ENCODE measurements around the gene SLC35F6. TPM values are rescaled to one million over a fixed set of nuclear protein-coding genes. Genes with fewer than 3 reads are reported as not detected.

SLC35F6 gene
- total and polyA plus RNA-seq, 2 donors (not counting 1 experiment from before 2014, with no cell fraction given) = 35.2 to 61.4 TPM

- Histone ChIP-seq H3K9me3 (ENCODE audit: control insufficient read depth, insufficient read depth, low read depth, low read length) (no peaks in the 10 kb centered on the region), H3K27me3 (ENCODE audit: control insufficient read depth, insufficient read depth, low read length) (no peaks in the 10 kb centered on the region), H3K4me2 (ENCODE audit: extremely low read depth, insufficient read depth, low read length) (no peak overlapping the region), H4K20me1 (ENCODE audit: control insufficient read depth, extremely low read depth, insufficient read depth, low read length) (no peaks in the 10 kb centered on the region), H3K27ac (ENCODE audit: insufficient read depth, low read length) (no peak overlapping the region), H3K79me2 (ENCODE audit: control insufficient read depth, insufficient read depth, low read length) (no peaks in the 10 kb centered on the region), H3K36me3 (ENCODE audit: control insufficient read depth, insufficient read depth, low read length) (no peaks in the 10 kb centered on the region), H3K4me1 (ENCODE audit: control insufficient read depth, extremely low read depth, insufficient read depth, low read length) (peaks cover 30% of the 10 kb centered on the region), H3K4me3 (replicated peaks in 1 of 4; ENCODE audit: control extremely low read depth in 1 of 4, insufficient read depth in 1 of 4, low read depth in 3 of 4, low read length in 4 of 4) (no peak overlapping the region), H3K9ac (ENCODE audit: insufficient read depth, low read length) (no peak overlapping the region), H2AFZ (ENCODE audit: low read length) (no peak overlapping the region)
- no peak for DNase-seq (ENCODE audit: low read depth in 2 of 2)
- TF ChIP-seq EZH2 (IDR thresholded peaks at IDR 0.05; ENCODE audit: low read length, missing control alignments) (no peak), CTCF (conservative IDR thresholded peaks at IDR 0.05 in 1 of 2, IDR thresholded peaks at IDR 0.05 in 1 of 2; ENCODE audit: low read depth in 1 of 2, low read length in 2 of 2) (no peak)
Measured at GRCh38 chr2:26722911-26723310, 41.2 kb upstream of the SLC35F6 start.

- Histone ChIP-seq H2AFZ (ENCODE audit: low read length) (no peak overlapping the region), H3K9me3 (ENCODE audit: control insufficient read depth, insufficient read depth, low read depth, low read length) (no peaks in the 10 kb centered on the region), H3K27me3 (ENCODE audit: control insufficient read depth, insufficient read depth, low read length) (no peaks in the 10 kb centered on the region), H3K79me2 (ENCODE audit: control insufficient read depth, insufficient read depth, low read length) (no peaks in the 10 kb centered on the region), H4K20me1 (ENCODE audit: control insufficient read depth, extremely low read depth, insufficient read depth, low read length) (no peaks in the 10 kb centered on the region), H3K27ac (ENCODE audit: insufficient read depth, low read length) (peak overlapping the region; percentile 77), H3K4me2 (ENCODE audit: extremely low read depth, insufficient read depth, low read length) (no peak overlapping the region), H3K9ac (ENCODE audit: insufficient read depth, low read length) (no peak overlapping the region), H3K36me3 (ENCODE audit: control insufficient read depth, insufficient read depth, low read length) (no peaks in the 10 kb centered on the region), H3K4me3 (replicated peaks in 1 of 4; ENCODE audit: control extremely low read depth in 1 of 4, insufficient read depth in 1 of 4, low read depth in 3 of 4, low read length in 4 of 4) (no peak overlapping the region), H3K4me1 (ENCODE audit: control insufficient read depth, extremely low read depth, insufficient read depth, low read length) (peaks cover 30% of the 10 kb centered on the region)
- TF ChIP-seq EZH2 (IDR thresholded peaks at IDR 0.05; ENCODE audit: low read length, missing control alignments) (no peak), CTCF (conservative IDR thresholded peaks at IDR 0.05 in 1 of 2, IDR thresholded peaks at IDR 0.05 in 1 of 2; ENCODE audit: low read depth in 1 of 2, low read length in 2 of 2) (no peak)
- no peak for DNase-seq (ENCODE audit: low read depth in 2 of 2)
Measured at GRCh38 chr2:26723475-26723874, 40.6 kb upstream of the SLC35F6 start.

GRCh38 chr2:26723991-26724750, 39.9 kb upstream of the SLC35F6 start:
- H3K9me3 ChIP-seq (ENCODE audit: control insufficient read depth, insufficient read depth, low read depth, low read length) = no peaks in the 10 kb centered on the region
- no peak overlapping the region for H3K4me3 ChIP-seq (replicated peaks in 1 of 4; ENCODE audit: control extremely low read depth in 1 of 4, insufficient read depth in 1 of 4, low read depth in 3 of 4, low read length in 4 of 4)
- no peaks in the 10 kb centered on the region for H3K36me3 ChIP-seq (ENCODE audit: control insufficient read depth, insufficient read depth, low read length)
- DNase-seq (ENCODE audit: low read depth in 2 of 2) = peak; percentile 83 to 94
- peak overlapping the region; percentile 77 for H3K27ac ChIP-seq (ENCODE audit: insufficient read depth, low read length)
- peaks cover 30% of the 10 kb centered on the region for H3K4me1 ChIP-seq (ENCODE audit: control insufficient read depth, extremely low read depth, insufficient read depth, low read length)
- TF ChIP-seq CTCF (conservative IDR thresholded peaks at IDR 0.05 in 1 of 2, IDR thresholded peaks at IDR 0.05 in 1 of 2; ENCODE audit: low read depth in 1 of 2, low read length in 2 of 2) = no peak
- TF ChIP-seq EZH2 (IDR thresholded peaks at IDR 0.05; ENCODE audit: low read length, missing control alignments) = no peak
- H3K4me2 ChIP-seq (ENCODE audit: extremely low read depth, insufficient read depth, low read length) = peak overlapping the region; percentile 32
- H3K27me3 ChIP-seq (ENCODE audit: control insufficient read depth, insufficient read depth, low read length) = no peaks in the 10 kb centered on the region
- H3K79me2 ChIP-seq (ENCODE audit: control insufficient read depth, insufficient read depth, low read length) = no peaks in the 10 kb centered on the region
- peak overlapping the region; percentile 15 for H2AFZ ChIP-seq (ENCODE audit: low read length)
- H3K9ac ChIP-seq (ENCODE audit: insufficient read depth, low read length) = peak overlapping the region; percentile 5
- H4K20me1 ChIP-seq (ENCODE audit: control insufficient read depth, extremely low read depth, insufficient read depth, low read length) = no peaks in the 10 kb centered on the region

Data from fibroblast of lung (primary cell).